Gastrocnemius medialis (tissue), 4 donors: ENCODE results near the gene PCDH12.

Experiments
- POLR2A ChIP-seq, 2 donors: fragments of 450-650 bp; IDR thresholded peaks; one replicate each; pipeline ENCODE4 v1.6.1; 2017; ENCODE audit warnings: antibody characterized with exemption in 2 of 2, mild to moderate bottlenecking in 2 of 2, moderate library complexity in 2 of 2
- TF ChIP-seq, protein P1 (sequence below), 5 experiments: fragments of 450-650 bp in 3 of 5; fragments of 200-600 bp in 2 of 5; sonication (generic) in 2 of 5; IDR thresholded peaks in 4 of 5; conservative IDR thresholded peaks in 1 of 5; 1 replicate in 4 of 5; 2 replicates in 1 of 5; pipeline ENCODE4 v1.5.1; 2016 to 2019; ENCODE audit warnings: antibody characterized with exemption in 5 of 5, mild to moderate bottlenecking in 3 of 5, moderate library complexity in 3 of 5

DNA sequence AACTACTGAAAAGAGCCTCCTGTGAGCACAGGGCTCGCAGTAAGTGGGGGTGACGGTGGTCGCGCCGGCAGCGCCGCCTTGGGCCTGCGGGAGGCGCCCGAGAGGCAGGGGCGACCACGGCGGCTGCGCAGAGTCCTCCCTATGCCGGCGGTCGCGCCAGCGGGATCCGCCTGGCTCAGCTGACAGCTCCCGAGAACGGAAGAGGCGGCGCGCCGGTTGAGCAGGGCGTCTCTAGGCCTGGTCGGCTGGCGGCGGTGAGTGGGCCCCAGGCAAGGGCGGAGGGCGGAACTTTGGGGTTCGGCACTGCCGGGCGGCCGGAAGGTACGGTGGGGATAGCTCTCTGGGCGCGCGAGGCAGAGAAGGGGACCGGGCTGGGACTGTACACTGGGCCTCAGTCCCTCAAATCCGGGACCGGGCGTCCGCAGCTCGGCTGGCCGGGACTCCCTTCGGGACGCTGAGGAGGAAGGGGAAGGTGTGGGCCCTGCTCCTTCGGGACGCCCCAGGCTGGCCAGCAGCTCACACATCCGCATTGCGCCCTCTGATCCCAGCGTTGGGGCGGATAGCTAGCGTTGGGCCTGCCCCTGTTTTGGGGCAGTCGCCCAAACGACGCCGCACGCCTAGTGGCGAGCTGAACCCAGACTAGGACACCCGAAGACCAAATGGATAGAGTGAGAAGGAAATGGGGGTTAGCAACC is 11.1 kb upstream of the PCDH12 start, which contains the start of gene RNF14:
- TF ChIP-seq, protein P1, sequence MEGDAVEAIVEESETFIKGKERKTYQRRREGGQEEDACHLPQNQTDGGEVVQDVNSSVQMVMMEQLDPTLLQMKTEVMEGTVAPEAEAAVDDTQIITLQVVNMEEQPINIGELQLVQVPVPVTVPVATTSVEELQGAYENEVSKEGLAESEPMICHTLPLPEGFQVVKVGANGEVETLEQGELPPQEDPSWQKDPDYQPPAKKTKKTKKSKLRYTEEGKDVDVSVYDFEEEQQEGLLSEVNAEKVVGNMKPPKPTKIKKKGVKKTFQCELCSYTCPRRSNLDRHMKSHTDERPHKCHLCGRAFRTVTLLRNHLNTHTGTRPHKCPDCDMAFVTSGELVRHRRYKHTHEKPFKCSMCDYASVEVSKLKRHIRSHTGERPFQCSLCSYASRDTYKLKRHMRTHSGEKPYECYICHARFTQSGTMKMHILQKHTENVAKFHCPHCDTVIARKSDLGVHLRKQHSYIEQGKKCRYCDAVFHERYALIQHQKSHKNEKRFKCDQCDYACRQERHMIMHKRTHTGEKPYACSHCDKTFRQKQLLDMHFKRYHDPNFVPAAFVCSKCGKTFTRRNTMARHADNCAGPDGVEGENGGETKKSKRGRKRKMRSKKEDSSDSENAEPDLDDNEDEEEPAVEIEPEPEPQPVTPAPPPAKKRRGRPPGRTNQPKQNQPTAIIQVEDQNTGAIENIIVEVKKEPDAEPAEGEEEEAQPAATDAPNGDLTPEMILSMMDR (IDR thresholded peaks at IDR 0.05 in 4 of 5, conservative IDR thresholded peaks at IDR 0.05 in 1 of 5), result peak; percentile 94 to 98 (median 97)
- peak; percentile 91 to 94 for TF ChIP-seq POLR2A (IDR thresholded peaks at IDR 0.05)
